GM23248 (cell line): Measurements from ENCODE around the gene IGF2BP3.

Experiments used
- EZH2 ChIP-seq: fragments of 200-600 bp; sonication (generic); IDR thresholded peaks from 2 replicates; pipeline ENCODE4 v1.6.1; 2018; ENCODE audit warnings: antibody characterized with exemption, mild to moderate bottlenecking; ENCODE audit not compliant: insufficient read depth, poor library complexity, severe bottlenecking
- EZH2phosphoT487 ChIP-seq: fragments of 200-600 bp; sonication (generic); IDR thresholded peaks from 2 replicates; pipeline ENCODE4 v1.6.1; 2018; ENCODE audit warnings: antibody characterized with exemption, moderate library complexity, mild to moderate bottlenecking, low read depth; ENCODE audit not compliant: insufficient read depth

DNA sequence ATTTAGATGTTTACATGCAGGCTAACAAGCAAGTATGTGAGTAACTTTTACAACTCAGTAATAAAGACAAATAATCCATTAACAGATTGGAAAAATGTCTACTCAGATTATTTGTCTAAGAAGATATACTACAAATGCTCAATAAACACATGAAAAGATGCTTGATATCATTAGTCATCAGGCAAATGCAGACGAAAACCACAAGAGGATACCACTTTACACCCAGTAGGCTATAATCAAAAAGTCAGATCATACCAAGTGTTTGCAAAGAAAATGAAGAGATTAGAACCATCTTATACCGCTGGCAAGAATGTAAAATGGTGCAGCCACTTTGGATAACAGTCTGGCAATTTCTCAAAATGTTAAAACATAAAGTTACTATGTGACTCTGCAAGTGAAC is 87.1 kb downstream of the IGF2BP3 start:
- TF ChIP-seq EZH2 (no peak), EZH2phosphoT487 (no peak)
